Measurements from ENCODE around the gene GPR82. TPM values are rescaled to one million over a fixed set of nuclear protein-coding genes. Genes with fewer than 3 reads are reported as not detected.

The GPR82 gene
- total and polyA plus RNA-seq, 2 of the 8 experiments (the other 6 are each of a cell fraction or from before 2014, with no cell fraction given): not detected

DNA sequence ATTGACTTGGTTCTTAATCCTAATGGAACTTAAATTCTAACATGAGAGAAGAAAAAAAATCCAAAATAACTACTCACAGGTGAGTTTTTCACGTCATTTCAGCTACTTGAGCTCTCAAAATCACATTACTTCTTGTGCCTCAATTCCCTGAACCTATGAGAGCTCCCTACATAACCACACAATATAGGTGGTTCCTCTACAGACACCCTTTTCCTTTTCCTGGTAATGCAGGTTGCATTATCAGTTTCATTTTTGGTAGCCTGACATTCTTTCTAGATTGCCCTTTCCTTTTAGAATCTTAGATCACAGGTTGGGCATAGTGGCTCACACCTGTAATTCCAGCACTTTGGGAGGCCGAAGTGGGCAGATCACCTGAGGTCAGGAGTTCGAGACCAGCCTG is 31.0 kb upstream of the GPR82 start:
- no peak overlapping the region for H4K8ac ChIP-seq (ENCODE audit: extremely low read depth, insufficient read depth, low read length)
- TF ChIP-seq CREB1 (IDR thresholded peaks at IDR 0.05) (no peak), EGR1 (IDR thresholded peaks at IDR 0.05; ENCODE audit: borderline replicate concordance, low read depth, low read length) (no peak), BACH1 (IDR thresholded peaks at IDR 0.05; ENCODE audit: low read length) (no peak), CHD2 (IDR thresholded peaks at IDR 0.05; ENCODE audit: low read length) (no peak), MAFK (IDR thresholded peaks at IDR 0.05; ENCODE audit: low read depth, low read length) (no peak), FOSL1 (IDR thresholded peaks at IDR 0.05; ENCODE audit: insufficient read depth, low read depth, low read length) (no peak), RXRA (IDR thresholded peaks at IDR 0.05; ENCODE audit: insufficient read depth, low read depth, low read length) (no peak), RBBP5 (IDR thresholded peaks at IDR 0.05; ENCODE audit: borderline replicate concordance, low read depth, low read length) (no peak), TAF7 (optimal IDR thresholded peaks at IDR 0.05; ENCODE audit: borderline replicate concordance, low read depth, low read length) (no peak)
- TF ChIP-seq, protein P1, sequence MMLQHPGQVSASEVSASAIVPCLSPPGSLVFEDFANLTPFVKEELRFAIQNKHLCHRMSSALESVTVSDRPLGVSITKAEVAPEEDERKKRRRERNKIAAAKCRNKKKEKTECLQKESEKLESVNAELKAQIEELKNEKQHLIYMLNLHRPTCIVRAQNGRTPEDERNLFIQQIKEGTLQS (IDR thresholded peaks at IDR 0.05; ENCODE audit: insufficient read depth, low read depth, low read length): no peak
- no peak overlapping the region for H3K4ac ChIP-seq (replicated peaks; ENCODE audit: insufficient read length, low read depth, low read length)
- H3K14ac ChIP-seq (ENCODE audit: insufficient read length): no peak overlapping the region
- no peaks in the 10 kb centered on the region for H3K79me2 ChIP-seq (ENCODE audit: control insufficient read depth in 1 of 2, insufficient read depth in 2 of 2, low read length in 2 of 2)
- POLR2A ChIA-PET (ENCODE audit: partially characterized antibody): no interaction called here
- no peak overlapping the region for H3K9ac ChIP-seq (replicated peaks in 1 of 4; ENCODE audit: extremely low read depth in 1 of 4, low read depth in 3 of 4, low read length in 3 of 4)
- no peak for DNase-seq (ENCODE audit: low read depth in 1 of 2, low spot score in 2 of 2)
- H2BK15ac ChIP-seq (ENCODE audit: low read length): no peak overlapping the region
- no peak overlapping the region for H3K18ac ChIP-seq (ENCODE audit: extremely low read depth, low read length)
- no peaks in the 10 kb centered on the region for H3K79me1 ChIP-seq (ENCODE audit: low read depth, low read length)
- no peak overlapping the region for H4K5ac ChIP-seq (ENCODE audit: insufficient read length, low read depth, low read length)
- CTCF ChIA-PET (ENCODE audit: partially characterized antibody): no interaction called here
- no peaks in the 10 kb centered on the region for H3K23me2 ChIP-seq (ENCODE audit: low read depth, low read length)
- no peaks in the 10 kb centered on the region for H3K27me3 ChIP-seq (replicated peaks in 1 of 4; ENCODE audit: control insufficient read depth in 3 of 4, extremely low read depth in 1 of 4, insufficient read depth in 3 of 4, low read length in 3 of 4)
- WGBS, 2 experiments (ENCODE audit: extremely low coverage in 1 of 2, insufficient coverage in 1 of 2, insufficient read length in 1 of 2, insufficient replicate concordance in 2 of 2, low coverage in 1 of 2, low lambda C conversion rate in 2 of 2, missing lambda C conversion rate in 1 of 2): 100% methylated on average over 1 of the region's 3 CpGs; no CpG with 5 or more reads in 1 of the 2 experiments
- no peak overlapping the region for H3K4me2 ChIP-seq (ENCODE audit: insufficient read depth in 1 of 2, low read depth in 2 of 2, low read length in 2 of 2)
- no peak overlapping the region for H2BK120ac ChIP-seq (replicated peaks; ENCODE audit: low read depth, low read length)
- no peak overlapping the region for H3K4me3 ChIP-seq (ENCODE audit: extremely low read depth in 1 of 4, insufficient read depth in 2 of 4, low read depth in 3 of 4, low read length in 4 of 4)
- H3K36me3 ChIP-seq (ENCODE audit: control insufficient read depth in 2 of 4, insufficient read depth in 4 of 4, low read length in 3 of 4): no peaks in the 10 kb centered on the region
- FAIRE-seq: no peak
- H3K27ac ChIP-seq (ENCODE audit: low read depth, low read length): no peak overlapping the region
- no peak overlapping the region for H2BK5ac ChIP-seq (ENCODE audit: low read depth, low read length)
- H2AFZ ChIP-seq (ENCODE audit: low read length): no peak overlapping the region
- no peak overlapping the region for H4K91ac ChIP-seq (replicated peaks; ENCODE audit: insufficient read length, low read length)
- no peak overlapping the region for H3K56ac ChIP-seq (replicated peaks; ENCODE audit: insufficient read length, low read depth, low read length)
- no peaks in the 10 kb centered on the region for H3K9me3 ChIP-seq (ENCODE audit: insufficient read depth in 2 of 2, low read depth in 1 of 2, low read length in 1 of 2)
- H2BK12ac ChIP-seq (ENCODE audit: low read depth, low read length): no peak overlapping the region
- H2BK20ac ChIP-seq (ENCODE audit: low read length): no peak overlapping the region
- H3K4me1 ChIP-seq (replicated peaks in 1 of 4; ENCODE audit: control insufficient read depth in 3 of 4, insufficient read depth in 4 of 4, low read length in 3 of 4): no peaks in the 10 kb centered on the region
- no peak overlapping the region for H3K23ac ChIP-seq (ENCODE audit: insufficient read length)
- H2AK5ac ChIP-seq (ENCODE audit: low read depth, low read length): no peak overlapping the region
- H4K20me1 ChIP-seq (replicated peaks in 1 of 2; ENCODE audit: control insufficient read depth in 1 of 2, insufficient read depth in 2 of 2, low read length in 2 of 2): no peaks in the 10 kb centered on the region

All from H1 (cell line).